GM19438 (cell line): Measurements from ENCODE around the gene NABP2.
"Not testable (repeated sequence)": the region's sequence is repeated elsewhere in the genome, so short reads cannot be mapped to it uniquely, and the experiment has no call there.

Source experiments
- ATAC-seq: cut with Tn5 transposase; IDR thresholded peaks from one replicate; pipeline ENCODE4 v1.9.1; 2021; ENCODE audit warnings: low read depth; ENCODE audit not compliant: unreplicated experiment

The NABP2 gene

GRCh38 chr12:56224102-56224701 is at the start of gene NABP2:
TSS of gene NABP2 (plus strand) at chr12:56224342. CDS start at chr12:56224857, 515 bp downstream.
- ATAC-seq, result peak; percentile 70

- no peak for ATAC-seq
Observed at GRCh38 chr12:56178347-56178746, 45.8 kb upstream of the NABP2 start.

GRCh38 chr12:56186957-56187356 is 37.2 kb upstream of the NABP2 start:
- no peak for ATAC-seq

GRCh38 chr12:56188131-56188777 is 35.9 kb upstream of the NABP2 start:
- ATAC-seq, result no peak

GRCh38 chr12:56188778-56189098 is 35.4 kb upstream of the NABP2 start:
- ATAC-seq, result no peak

GRCh38 chr12:56189099-56189917 is 34.8 kb upstream of the NABP2 start, which contains the start of gene SMARCC2:
TSS of gene SMARCC2 (minus strand) at chr12:56189483. CDS start at chr12:56189461, 22 bp downstream.
- ATAC-seq, result peak; percentile 66

DNA sequence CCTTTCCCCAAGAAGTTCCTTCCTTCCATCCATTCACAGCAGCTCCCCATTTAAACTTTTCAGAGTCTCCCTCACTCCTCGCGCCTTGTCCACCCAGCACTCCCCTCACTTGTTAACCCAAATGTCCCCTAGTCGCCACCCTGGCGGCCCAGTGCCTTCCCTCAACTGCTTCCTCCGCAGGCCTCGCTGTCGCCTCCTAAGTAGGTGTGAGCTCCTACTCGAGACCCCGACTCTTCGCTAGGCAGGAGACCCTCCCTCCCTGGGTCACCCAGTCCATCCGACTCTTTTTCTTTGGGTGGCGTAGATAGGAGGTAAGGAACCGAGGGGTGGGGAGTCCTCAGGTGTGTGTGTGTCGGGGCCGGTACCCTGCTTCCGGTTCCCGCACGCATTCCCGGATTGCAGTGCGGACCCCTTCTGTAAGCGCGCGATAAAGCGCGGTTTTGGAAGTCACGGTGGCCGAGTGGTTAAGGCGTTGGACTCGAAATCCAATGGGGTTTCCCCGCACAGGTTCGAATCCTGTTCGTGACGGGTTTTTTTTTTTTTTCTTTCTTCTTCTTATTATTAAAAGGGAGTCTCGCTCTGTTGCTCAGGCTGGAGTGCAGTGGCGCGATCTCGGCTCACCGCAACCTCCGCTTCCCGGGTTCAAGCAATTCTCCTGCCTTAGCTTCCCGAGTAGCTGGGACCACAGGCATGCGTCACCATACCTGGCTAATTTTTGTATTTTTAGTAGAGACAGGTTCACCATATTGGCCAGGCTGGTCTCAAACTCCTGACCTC is 34.0 kb upstream of the NABP2 start:
- ATAC-seq, result peak; percentile 34

DNA sequence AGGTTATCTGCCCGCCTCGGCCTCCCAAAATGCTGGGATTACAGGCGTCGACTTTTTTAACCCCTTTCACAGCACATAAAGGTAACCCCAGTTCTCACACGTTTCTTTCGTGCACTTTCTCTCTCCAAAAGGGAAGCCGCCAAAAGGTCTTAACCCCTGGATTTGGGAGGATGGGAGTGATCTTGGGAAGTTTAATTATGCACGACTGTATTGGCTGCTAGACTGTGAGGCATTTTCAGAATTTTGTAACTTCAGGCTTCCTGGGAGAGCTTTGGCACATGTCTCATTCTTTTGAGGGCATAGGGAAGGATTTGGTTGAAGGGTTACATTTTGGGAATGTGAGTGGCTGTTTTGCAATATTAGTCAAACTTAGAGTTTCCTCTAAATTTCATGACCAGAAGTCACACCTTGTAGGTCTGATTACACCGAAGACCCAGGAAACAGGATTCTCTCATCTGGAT is 33.4 kb upstream of the NABP2 start:
- no peak for ATAC-seq

- no peak for ATAC-seq
Observed at GRCh38 chr12:56192582-56192981, 31.6 kb upstream of the NABP2 start.

DNA sequence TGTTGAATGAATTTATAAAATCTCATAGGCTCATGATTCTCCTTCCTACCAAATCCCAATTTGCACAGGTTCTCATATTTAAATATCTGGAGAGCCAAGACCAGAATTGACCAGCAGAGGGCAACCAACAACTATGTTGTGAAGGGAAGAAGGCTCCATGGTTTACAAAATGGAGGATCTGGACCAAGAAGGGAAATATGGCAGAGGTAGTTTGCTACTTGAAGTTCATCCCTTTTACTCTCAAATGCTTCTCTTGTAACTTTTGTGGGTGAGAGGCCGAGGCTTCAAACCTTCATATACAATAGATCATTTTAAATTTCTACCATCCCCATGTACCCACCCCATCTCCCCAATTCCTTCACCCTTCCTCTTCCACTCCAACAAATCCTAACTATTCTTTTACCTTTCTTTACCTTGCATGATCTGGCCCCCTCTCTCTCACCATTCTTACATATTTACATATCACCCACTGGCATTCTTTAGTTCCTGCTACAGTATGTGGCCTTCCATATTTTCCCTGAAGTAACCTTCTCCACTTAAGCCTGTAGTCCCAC is 31.0 kb upstream of the NABP2 start:
- ATAC-seq, result no peak

GRCh38 chr12:56196818-56197550 is 27.2 kb upstream of the NABP2 start:
- ATAC-seq, result not testable (repeated sequence)

GRCh38 chr12:56197921-56198635 is 26.1 kb upstream of the NABP2 start:
- ATAC-seq, result no peak

GRCh38 chr12:56198836-56199235 is 25.3 kb upstream of the NABP2 start:
- ATAC-seq, result no peak

GRCh38 chr12:56202366-56202765 is 21.8 kb upstream of the NABP2 start:
- ATAC-seq, result no peak

DNA sequence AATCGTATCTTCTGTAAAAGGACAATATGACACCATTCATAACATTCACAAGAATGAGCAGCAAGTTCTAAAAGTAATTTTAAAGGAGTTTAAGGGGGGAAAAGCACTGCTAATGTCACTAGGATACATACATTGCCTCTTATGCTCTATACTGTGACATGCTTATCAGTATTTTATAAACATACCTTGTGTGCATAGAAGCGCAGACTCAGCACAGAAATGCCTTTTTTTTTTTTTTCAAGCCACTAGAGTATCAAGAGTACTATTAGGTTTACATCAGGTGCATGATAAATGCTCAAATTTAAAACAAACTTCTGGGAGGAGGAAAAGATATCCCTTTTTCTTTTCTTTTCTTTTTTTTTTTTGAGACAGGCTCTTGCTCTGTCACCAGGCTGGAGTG is 21.3 kb upstream of the NABP2 start:
- no peak for ATAC-seq

DNA sequence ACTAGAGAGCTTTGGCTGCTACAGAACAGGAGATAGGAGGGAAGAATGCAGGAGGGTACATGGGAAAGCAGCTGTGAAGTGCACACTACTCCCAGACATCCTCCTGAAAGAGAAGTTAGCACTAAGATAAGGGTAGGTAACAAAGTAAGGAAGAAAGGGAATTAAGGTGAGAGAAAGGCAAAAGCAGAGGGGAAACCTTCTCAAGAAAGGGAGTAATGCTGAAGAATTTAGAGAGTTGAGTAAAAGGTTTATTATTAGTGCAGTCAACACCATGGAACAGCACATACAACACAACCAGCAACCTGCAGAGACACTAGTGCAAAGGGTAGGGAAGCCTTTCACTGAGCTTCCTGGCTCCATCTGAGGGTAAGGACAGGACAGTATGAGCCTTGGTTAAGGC is 19.9 kb upstream of the NABP2 start:
- no peak for ATAC-seq

DNA sequence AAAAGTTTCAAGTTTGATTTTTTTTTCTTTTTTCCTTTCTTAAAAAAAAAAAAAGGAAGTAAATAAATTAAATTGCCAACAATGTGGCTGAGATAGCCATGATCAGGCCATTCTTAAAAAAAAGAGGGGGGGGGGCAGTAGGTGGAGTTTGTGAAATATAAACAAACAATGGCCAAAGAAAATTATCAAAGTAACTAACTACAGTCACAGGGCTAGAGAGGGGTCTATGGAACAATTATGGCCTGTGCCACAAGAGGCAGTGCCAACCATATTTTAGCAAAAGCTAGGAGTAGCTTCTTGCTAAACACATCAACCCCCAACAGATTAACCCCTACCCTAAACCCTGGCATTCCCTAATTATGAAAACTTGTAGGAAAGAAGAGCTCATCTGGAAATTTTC is 18.7 kb upstream of the NABP2 start:
- ATAC-seq, result no peak

DNA sequence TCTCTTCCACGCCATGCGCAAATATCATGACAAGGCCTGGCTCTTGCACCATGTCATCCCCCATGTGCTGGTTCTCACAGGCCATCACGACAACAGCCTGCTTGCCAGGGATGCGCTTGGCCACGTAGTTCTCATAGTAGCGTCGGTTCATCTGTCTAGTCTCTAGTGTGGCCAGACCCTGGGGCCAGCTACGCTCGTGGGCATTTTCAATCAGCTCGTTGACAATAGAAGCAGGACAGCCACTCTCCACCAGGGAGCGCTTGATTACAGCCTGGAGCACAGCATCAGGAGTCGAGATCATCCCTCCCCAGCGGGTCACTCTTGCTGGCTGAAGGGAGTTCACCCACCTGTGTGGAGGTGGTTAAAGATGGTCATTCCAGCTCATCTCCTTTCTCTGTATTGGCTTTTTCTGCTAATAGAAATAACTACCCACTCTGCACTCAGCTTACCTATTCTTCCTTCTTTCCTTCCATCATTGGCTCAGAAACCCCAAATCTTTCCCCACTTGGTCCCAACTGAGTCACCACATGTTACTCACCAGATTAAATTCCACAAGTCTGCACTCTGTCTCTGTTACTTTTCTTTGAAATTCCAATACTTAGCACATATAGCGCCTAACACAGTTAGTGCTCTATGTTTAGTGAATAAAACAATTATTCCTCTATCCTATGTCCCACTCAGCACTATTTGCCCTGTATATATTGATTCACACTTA is 17.5 kb upstream of the NABP2 start:
- ATAC-seq, result no peak

DNA sequence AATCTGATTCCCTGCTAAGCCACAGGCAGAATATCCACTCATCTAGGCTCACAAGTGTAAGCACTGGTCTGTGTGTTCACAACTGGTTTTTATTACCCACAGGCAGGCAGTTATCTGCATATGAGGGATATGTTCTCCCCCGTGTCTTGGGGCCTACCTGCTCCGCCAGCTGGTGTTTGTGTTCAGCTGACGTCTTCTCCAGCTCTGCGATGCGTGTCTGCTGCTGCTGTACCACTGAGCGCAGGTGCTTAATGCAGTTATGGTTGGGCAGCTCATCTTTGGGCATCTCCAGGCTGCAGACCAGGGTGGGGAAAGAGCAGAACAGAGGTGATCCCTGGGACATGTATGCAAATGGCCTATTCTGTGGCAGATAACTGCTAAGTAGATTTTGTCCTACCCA is 16.1 kb upstream of the NABP2 start:
- ATAC-seq, result no peak
